ENCODE data around the gene TYROBP.
A peak's percentile ranks its signal among the peaks of the same experiment; 100 is the strongest.

The TYROBP gene

GRCh38 chr19:35869327-35870123, 38.6 kb downstream of the TYROBP start:
- peak; percentile 69 for DNase-seq

DNA sequence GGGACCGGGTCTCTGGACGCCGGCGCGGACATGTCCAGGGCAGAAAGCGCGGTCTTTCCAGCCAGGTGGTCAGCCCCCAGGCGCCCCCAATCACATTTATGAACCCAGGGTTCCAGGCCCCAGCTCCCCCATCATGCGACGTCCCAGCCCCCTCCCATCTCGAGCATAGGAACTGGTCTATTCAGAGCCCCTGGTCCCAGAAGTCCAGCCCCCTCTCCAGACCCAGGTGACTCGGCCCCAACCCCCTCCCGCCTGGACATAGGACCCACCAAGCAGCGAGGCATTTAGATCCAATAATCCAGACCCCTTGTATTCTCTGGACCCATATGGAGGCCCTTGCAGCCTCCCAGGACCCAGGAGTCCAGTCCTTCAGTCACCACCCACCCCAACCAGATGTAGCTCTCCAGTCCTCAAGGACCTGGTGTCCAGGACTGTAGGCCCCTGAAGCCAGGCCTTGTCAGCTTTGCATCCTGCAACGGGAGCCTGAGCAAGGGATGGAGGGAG, 39.2 kb downstream of the TYROBP start:
- DNase-seq = no peak

GRCh38 chr19:35868172-35868822, 39.8 kb downstream of the TYROBP start, which contains the start of gene APLP1:
TSS of gene APLP1 (plus strand) at chr19:35868574. CDS start at chr19:35868637, 63 bp downstream.
- peak; percentile 58 for DNase-seq

GRCh38 chr19:35863018-35863417, 45.1 kb downstream of the TYROBP start:
- no peak for DNase-seq

DNA sequence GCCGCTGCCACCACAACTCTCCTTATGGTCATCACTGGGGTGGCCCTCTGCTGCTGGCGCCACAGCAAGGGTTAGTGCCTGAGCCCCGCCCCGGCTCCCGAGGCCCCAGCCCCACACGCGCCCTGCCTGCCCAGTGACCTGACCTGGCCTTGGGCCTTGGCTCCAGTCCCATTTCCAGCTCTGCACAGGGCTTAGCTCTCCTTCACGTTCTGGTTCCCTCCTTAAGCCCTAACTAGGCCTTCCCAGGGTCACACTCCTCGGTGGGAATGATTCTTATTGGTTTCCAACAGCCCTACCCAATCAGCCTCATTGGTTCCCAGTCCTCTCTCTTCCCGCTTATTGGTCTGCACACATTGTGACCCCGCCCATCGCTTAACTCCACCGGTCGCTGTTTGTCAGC, 45.6 kb downstream of the TYROBP start:
- DNase-seq = no peak

DNA sequence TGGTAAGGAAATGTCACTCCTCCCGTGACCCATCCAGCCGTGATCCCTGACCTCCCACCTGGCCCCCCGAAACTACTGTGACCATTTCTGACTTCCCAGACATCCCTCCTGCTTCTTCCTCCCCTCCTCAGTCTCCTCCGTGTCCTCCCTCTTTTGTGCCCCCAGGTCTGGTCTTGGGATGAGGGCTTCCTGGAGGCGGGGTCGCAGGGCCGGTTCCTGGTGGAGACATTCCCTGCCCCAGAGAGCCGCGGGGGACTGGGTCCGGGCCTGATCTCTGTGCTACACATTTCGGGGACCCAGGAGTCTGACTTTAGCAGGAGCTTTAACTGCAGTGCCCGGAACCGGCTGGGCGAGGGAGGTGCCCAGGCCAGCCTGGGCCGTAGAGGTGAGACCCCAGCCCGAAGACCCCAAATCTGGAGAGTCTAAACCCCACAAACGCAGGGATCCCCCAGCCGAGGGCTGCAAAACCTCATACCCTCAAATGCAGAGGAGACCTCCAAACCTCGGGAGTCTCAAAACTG, 46.4 kb downstream of the TYROBP start:
- DNase-seq = no peak

DNA sequence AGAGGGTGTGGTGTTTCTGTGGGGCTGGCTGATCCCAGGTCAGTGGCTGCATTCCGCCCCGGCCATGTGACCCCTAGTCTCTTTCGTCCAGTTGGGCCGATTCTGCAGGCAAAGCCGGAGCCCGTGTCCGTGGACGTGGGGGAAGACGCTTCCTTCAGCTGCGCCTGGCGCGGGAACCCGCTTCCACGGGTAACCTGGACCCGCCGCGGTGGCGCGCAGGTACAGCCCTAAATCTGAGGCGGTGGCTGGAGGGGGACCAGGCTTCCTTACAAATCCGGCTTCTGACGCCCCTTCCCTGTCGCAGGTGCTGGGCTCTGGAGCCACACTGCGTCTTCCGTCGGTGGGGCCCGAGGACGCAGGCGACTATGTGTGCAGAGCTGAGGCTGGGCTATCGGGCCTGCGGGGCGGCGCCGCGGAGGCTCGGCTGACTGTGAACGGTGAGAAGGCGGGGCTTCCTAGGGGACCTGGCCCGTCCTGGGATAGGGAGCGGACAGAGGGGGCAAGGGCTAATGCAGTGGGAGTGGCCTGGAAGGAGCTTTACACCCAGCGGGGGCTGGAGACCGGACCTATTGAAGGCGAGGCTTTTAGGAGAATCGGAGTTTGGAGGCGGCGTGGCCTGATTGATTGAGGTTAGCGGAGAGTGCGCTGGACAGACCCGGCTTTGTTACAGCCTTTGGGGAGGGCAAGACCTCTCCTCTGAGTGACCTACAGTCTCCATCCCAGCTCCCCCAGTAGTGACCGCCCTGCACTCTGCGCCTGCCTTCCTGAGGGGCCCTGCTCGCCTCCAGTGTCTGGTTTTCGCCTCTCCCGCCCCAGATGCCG, 47.1 kb downstream of the TYROBP start:
- no peak for DNase-seq

- no peak for DNase-seq
These were observed 47.7 kb downstream of the TYROBP start for GRCh38 chr19:35860436-35860817.

DNA sequence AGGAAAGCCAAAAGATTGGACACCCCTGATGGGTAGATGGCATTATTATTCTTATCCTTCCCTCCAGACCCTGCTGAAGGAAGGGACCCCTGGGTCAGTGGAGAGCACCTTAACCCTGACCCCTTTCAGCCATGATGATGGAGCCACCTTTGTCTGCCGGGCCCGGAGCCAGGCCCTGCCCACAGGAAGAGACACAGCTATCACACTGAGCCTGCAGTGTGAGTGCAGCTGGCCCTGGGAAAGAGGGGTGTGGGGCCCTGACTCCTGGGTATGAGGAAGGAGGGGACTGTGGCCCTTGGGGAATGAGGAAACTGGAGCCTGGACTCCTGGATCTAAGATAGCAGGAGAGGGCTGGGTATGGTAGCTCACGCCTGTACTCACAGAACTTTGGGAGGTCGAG, 48.7 kb downstream of the TYROBP start:
- no peak for DNase-seq

DNA sequence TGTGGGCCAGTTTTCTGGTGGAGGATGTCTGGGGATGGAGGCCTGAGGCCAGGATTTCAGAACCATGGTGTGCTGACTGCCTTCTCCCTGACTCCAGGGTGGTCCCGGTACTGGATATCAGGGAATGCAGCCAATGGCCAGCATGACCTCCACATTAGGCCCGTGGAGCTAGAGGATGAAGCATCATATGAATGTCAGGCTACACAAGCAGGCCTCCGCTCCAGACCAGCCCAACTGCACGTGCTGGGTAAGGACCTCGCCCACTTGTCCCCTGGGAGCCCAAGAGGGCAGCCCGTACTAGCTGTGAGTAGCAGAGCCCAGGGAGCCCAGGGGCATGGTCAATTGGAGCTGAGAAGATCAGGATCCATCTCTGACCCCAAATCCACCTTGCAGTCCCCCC, 49.8 kb downstream of the TYROBP start:
- no peak for DNase-seq

- DNase-seq = peak; percentile 35
These were observed 51.4 kb downstream of the TYROBP start, which contains the start of gene KIRREL2 for GRCh38 chr19:35856546-35857149. TSS of gene KIRREL2 (plus strand) at chr19:35856911. CDS start at chr19:35857120, 209 bp downstream.
